Right kidney (tissue), 1 donor: ENCODE measurements around the gene MTG2.
"Not testable (repeated sequence)": the region's sequence is repeated elsewhere in the genome, so short reads cannot be mapped to it uniquely, and the experiment has no call there.

Experiments
- DNase-seq: peaks from one replicate; pipeline ENCODE4 v3.0.0-alpha.2; 2016

The MTG2 gene

GRCh38 chr20:62143957-62144825 is 38.6 kb upstream of the MTG2 start:
- DNase-seq, result peak; percentile 72

- no peak for DNase-seq
These were observed 37.2 kb upstream of the MTG2 start for GRCh38 chr20:62145688-62146018.

- no peak for DNase-seq
These were observed 36.6 kb upstream of the MTG2 start for GRCh38 chr20:62146019-62146755.

DNA sequence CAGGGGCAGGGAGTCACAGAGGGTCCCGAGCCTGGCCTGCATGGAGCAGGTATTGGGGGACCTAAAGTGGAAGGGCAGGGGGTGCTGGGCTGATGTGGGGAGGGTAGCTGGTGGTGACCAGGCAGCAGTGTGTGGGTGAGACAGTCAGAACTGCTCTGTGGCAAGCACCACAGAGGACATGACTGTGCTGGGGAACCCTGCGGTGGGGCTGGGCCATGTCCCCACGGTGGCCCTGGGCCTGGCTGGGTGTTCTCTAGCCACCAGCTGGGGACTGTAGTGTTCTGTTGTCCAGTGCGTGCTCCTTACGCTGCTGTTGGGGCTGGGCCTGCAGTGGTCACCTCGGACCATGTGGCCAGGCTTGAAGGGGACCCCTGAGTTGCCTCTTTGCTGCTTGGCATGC is 35.7 kb upstream of the MTG2 start:
- DNase-seq, result no peak

GRCh38 chr20:62147528-62147927 is 35.3 kb upstream of the MTG2 start:
- DNase-seq, result no peak

DNA sequence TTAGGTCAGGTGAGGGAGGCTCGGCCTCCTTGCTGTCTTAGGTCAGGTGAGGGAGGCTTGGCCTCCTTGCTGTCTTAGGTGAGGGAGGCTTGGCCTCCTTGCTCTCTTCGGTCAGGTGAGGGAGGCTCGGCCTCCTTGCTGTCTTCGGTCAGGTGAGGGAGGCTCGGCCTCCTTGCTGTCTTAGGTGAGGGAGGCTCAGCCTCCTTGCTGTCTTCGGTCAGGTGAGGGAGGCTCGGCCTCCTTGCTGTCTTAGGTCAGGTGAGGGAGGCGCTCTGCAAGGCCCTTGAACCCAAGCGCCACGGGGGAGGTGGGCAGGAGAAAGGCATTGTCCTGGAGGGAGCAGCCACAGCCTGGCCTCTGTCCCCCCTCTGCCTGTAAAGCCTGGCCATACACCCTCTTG is 34.4 kb upstream of the MTG2 start:
- DNase-seq, result not testable (repeated sequence)

DNA sequence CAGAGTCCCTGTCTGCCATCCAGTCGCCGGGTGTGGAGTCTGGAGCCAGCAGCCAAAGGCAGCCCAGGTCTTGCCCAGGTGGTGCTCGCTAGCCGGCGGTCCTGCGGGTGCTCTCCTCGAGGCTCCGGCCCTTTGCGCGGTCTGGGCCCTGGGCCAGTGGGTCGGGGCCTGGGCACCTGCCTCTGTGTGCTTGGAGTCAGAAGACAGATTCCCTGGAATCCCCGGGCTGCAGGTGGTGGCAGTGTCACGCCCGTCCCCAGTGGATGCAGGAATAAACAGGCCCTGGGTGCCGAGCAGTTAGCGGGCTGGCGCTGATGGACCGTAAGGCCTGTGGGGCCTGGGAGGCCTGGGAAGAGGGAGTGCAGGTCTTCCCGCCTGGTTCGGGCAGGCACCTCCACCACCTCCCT is 33.9 kb upstream of the MTG2 start:
- no peak for DNase-seq

GRCh38 chr20:62149532-62150309 is 33.1 kb upstream of the MTG2 start:
- peak; percentile 14 for DNase-seq

- DNase-seq, result no peak
These were observed 32.6 kb upstream of the MTG2 start for GRCh38 chr20:62150310-62150575.

- DNase-seq, result no peak
These were observed 31.6 kb upstream of the MTG2 start for GRCh38 chr20:62151225-62151624.

- DNase-seq, result no peak
These were observed 30.9 kb upstream of the MTG2 start for GRCh38 chr20:62151835-62152364.

DNA sequence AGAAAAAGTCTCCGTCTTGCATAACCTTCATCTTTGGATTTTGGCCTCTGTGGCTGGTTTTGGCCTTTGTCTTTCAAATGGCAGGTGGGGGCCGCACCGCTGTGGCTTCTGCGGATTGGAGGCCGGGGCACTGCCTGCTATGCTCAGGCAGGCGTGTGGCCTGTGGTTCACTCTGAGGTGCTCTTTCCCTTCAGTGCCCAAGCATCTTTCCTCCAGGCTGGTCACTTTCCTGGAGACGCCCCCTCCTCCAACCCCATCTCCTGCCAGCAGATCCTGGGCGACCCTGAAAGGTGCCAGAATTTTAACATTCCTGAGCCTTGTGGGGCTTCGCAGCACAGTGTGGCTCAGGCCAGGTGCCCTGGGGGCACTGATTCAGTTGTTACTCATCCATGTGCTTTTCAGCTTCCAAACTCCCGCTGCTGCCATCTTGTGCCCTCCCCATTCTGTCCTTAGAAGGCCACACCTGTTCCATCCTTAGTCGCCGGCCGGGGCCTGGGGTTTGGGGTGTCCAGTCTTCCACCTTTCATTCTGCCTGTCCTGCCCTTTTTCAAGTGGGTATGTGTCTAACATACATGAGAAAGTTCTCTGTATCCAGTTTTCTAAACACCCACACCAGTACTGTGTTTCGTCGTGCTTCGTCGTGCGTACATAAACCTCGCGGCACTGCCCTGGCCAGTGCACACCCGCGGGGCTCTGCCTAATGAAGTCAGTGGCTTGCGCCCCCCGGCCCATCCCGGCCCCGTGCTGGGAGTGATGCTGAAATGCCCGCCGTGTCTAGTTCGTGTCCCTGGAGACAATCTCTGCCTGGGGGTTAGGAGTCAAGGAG is 27.2 kb upstream of the MTG2 start:
- DNase-seq, result no peak

- no peak for DNase-seq
These were observed 26.6 kb upstream of the MTG2 start for GRCh38 chr20:62156254-62156556.

DNA sequence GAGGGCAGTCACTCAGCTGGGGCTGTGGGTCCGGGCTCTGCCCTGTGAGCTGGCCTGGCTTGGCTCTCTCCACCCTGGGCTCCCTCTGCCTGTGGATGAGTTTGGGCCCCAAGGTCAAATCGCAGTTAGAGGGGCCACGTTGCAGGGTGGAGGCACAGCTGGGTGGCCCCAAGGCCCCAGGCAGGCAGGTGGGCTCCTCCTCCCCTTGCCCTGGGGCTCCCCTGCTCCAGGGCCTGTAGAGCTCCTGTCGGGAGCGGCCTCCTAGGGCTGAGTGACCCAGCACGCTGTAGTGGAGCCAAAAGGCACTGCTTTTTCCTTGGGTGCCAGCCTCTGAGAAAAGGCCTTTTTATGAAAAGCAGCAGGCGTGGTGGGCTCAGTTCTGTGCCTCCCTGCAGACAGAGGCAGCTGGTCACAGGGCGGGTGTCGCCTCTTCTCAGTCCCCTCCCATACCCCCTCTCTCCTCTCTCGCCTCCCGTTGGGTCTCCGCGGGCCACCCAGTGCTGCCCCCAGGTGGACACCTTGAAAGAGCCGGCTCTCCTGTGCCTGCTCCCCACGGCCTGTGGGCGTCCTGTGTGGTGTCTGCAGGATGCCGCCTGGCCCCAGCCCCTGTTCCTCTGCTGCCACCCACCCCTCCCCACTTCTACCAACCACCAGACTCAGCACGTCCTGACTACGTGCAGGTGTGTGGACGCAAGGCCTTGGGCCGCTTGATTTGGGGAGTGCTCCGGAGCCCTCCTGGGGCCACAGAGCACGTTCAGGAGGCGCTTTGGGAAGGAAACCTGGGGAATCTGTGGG is 26.0 kb upstream of the MTG2 start:
- DNase-seq, result peak; percentile 56

DNA sequence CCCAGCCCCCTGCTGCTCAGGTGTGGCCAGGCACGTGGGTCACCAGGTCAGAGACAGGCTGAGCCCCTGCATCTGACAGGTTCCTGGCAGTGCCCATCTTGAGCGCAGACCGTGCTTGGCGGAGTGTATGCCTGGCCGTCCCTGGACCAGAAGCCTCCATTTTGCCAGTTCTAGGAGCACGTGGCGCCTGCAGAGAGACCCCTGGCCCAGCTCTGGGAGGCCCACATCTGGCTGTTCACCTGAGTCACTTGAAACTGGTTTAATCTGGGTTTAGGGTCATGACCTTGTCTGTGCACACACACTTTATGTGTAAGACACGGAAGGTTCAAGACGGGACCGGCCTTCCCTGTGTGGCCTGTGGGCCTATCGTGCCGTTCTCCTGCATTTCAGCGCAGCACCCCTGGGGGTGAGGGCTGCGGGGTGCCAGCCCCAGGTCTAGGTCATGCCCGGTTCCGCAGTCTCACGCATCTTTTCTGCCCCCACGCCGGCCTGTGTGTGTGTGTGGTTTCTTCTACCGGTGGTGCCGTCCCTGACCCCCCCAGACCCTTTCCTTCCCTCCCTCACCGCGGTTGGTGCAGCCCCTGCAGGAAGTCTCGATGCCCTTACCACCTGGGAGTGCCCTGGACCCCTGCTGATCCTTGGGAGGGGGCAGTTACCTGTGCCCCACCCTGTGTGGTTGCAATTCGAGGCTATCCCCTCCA is 25.3 kb upstream of the MTG2 start:
- no peak for DNase-seq

DNA sequence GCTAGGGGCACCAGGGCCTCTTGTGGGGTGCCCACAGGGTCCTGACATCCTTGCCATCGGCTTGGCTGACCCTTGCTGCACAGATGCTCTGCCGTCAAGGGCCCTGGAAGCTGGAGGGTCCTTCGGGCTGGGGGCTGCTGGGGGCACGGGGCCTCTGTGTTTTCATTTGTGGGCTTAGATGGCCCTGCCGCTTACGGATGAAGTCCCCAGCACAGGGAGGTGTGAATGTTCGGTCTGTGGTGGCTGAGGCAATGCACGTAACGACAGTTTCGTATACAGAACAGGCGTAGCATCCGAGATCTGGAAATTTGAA is 24.8 kb upstream of the MTG2 start:
- no peak for DNase-seq

DNA sequence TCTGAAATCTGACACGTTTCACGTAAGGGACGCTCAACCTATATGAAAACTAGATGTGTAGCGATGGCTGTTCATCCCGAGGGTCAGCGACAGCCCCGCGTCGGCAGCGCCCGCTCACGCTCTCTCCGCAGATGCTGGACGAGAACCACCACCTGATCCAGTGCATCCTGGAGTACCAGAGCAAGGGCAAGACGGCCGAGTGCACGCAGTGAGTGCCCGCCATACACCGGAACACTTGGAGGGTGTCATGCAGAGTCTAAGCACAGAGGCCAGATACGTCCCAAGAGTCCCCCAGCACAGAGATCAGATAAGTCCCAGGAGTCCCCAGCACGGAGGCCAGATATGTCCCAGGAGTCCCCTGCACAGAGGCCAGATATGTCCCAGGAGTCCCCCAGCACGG is 24.3 kb upstream of the MTG2 start:
- no peak for DNase-seq

- no peak for DNase-seq
These were observed 23.8 kb upstream of the MTG2 start for GRCh38 chr20:62159052-62159451.

DNA sequence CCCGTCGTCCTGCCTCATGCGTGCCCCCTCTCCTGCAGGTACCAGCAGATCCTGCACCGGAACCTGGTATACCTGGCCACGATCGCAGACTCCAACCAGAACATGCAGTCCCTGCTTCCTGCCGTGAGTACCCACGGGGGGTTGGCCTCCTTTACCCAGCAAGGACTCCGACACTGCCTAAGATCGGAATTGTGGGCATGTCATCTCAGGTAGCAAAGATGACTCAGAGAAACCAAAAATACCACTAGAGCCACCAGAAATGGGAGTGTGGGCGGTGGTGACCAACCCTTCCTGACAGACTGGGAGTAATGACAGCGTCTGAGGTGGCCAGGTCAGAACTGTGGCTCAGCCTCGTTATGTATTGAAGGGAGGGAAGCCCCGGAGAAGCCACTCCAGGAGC is 23.0 kb upstream of the MTG2 start:
- DNase-seq, result no peak

GRCh38 chr20:62160253-62160652 is 22.6 kb upstream of the MTG2 start:
- no peak for DNase-seq

GRCh38 chr20:62160876-62161275 is 22.0 kb upstream of the MTG2 start:
- DNase-seq, result no peak
